ENCODE results near the gene TCP11.

GRCh38 chr6:35072051-35072697 lies 69.0 kb downstream of the TCP11 start:
- TF ChIP-seq, protein P1, sequence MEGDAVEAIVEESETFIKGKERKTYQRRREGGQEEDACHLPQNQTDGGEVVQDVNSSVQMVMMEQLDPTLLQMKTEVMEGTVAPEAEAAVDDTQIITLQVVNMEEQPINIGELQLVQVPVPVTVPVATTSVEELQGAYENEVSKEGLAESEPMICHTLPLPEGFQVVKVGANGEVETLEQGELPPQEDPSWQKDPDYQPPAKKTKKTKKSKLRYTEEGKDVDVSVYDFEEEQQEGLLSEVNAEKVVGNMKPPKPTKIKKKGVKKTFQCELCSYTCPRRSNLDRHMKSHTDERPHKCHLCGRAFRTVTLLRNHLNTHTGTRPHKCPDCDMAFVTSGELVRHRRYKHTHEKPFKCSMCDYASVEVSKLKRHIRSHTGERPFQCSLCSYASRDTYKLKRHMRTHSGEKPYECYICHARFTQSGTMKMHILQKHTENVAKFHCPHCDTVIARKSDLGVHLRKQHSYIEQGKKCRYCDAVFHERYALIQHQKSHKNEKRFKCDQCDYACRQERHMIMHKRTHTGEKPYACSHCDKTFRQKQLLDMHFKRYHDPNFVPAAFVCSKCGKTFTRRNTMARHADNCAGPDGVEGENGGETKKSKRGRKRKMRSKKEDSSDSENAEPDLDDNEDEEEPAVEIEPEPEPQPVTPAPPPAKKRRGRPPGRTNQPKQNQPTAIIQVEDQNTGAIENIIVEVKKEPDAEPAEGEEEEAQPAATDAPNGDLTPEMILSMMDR (IDR thresholded peaks at IDR 0.05; ENCODE audit: low read depth, low read length), result no peak
- TF ChIP-seq MAX (IDR thresholded peaks at IDR 0.05; ENCODE audit: low read depth, low read length), result no peak
